ENCODE results near the gene SERPINA6.
"Not testable (repeated sequence)": the region's sequence is repeated elsewhere in the genome, so short reads cannot be mapped to it uniquely, and the experiment has no call there.

The SERPINA6 gene

GRCh38 chr14:94290197-94290596, 32.9 kb downstream of the SERPINA6 start:
- no peaks in the 10 kb centered on the region for H3K36me3 ChIP-seq (ENCODE audit: insufficient read depth, insufficient read length, low read length)
- H3K4me3 ChIP-seq (ENCODE audit: insufficient read length, low read depth) = no peak overlapping the region
- peaks cover 2% of the 10 kb centered on the region for H3K4me1 ChIP-seq (ENCODE audit: insufficient read depth, insufficient read length)
- no peak overlapping the region for H3K9ac ChIP-seq (ENCODE audit: insufficient read length, low read depth)
- H3K9me3 ChIP-seq (ENCODE audit: insufficient read depth, low read length) = no peaks in the 10 kb centered on the region
- TF ChIP-seq YY1 (IDR thresholded peaks at IDR 0.05; ENCODE audit: insufficient read depth, insufficient read length) = no peak
- no peak for TF ChIP-seq ZNF274 (IDR thresholded peaks at IDR 0.05; ENCODE audit: low read depth, low read length)
- TF ChIP-seq SUZ12 (IDR thresholded peaks at IDR 0.05; ENCODE audit: extremely low read depth, insufficient read depth, insufficient read length) = no peak
- DNase-seq (ENCODE audit: low read depth, low spot score) = no peak
- no peaks in the 10 kb centered on the region for H3K27me3 ChIP-seq (ENCODE audit: insufficient read depth, insufficient read length)

GRCh38 chr14:94288610-94289465, 34.3 kb downstream of the SERPINA6 start:
- Histone ChIP-seq H3K36me3 (ENCODE audit: insufficient read depth, insufficient read length, low read length) (no peaks in the 10 kb centered on the region), H3K27me3 (ENCODE audit: insufficient read depth, insufficient read length) (no peaks in the 10 kb centered on the region), H3K4me3 (ENCODE audit: insufficient read length, low read depth) (no peak overlapping the region), H3K9ac (ENCODE audit: insufficient read length, low read depth) (no peak overlapping the region), H3K9me3 (ENCODE audit: insufficient read depth, low read length) (no peaks in the 10 kb centered on the region), H3K4me1 (ENCODE audit: insufficient read depth, insufficient read length) (peaks cover 2% of the 10 kb centered on the region)
- no peak for TF ChIP-seq ZNF274 (IDR thresholded peaks at IDR 0.05; ENCODE audit: low read depth, low read length)
- no peak for TF ChIP-seq SUZ12 (IDR thresholded peaks at IDR 0.05; ENCODE audit: extremely low read depth, insufficient read depth, insufficient read length)
- no peak for TF ChIP-seq YY1 (IDR thresholded peaks at IDR 0.05; ENCODE audit: insufficient read depth, insufficient read length)
- no peak for DNase-seq (ENCODE audit: low read depth, low spot score)

- no peaks in the 10 kb centered on the region for H3K9me3 ChIP-seq (ENCODE audit: insufficient read depth, low read length)
- no peak overlapping the region for H3K4me3 ChIP-seq (ENCODE audit: insufficient read length, low read depth)
- no peaks in the 10 kb centered on the region for H3K27me3 ChIP-seq (ENCODE audit: insufficient read depth, insufficient read length)
- H3K9ac ChIP-seq (ENCODE audit: insufficient read length, low read depth) = no peak overlapping the region
- peaks cover 2% of the 10 kb centered on the region for H3K4me1 ChIP-seq (ENCODE audit: insufficient read depth, insufficient read length)
- H3K36me3 ChIP-seq (ENCODE audit: insufficient read depth, insufficient read length, low read length) = peaks cover 3% of the 10 kb centered on the region
- TF ChIP-seq ZNF274 (IDR thresholded peaks at IDR 0.05; ENCODE audit: low read depth, low read length) (no peak), YY1 (IDR thresholded peaks at IDR 0.05; ENCODE audit: insufficient read depth, insufficient read length) (no peak), SUZ12 (IDR thresholded peaks at IDR 0.05; ENCODE audit: extremely low read depth, insufficient read depth, insufficient read length) (no peak)
- DNase-seq (ENCODE audit: low read depth, low spot score) = no peak
These were observed 38.0 kb downstream of the SERPINA6 start for GRCh38 chr14:94285158-94285557.

- TF ChIP-seq SUZ12 (IDR thresholded peaks at IDR 0.05; ENCODE audit: extremely low read depth, insufficient read depth, insufficient read length) (no peak), ZNF274 (IDR thresholded peaks at IDR 0.05; ENCODE audit: low read depth, low read length) (no peak), YY1 (IDR thresholded peaks at IDR 0.05; ENCODE audit: insufficient read depth, insufficient read length) (no peak)
- no peak for DNase-seq (ENCODE audit: low read depth, low spot score)
- H3K4me1 ChIP-seq (ENCODE audit: insufficient read depth, insufficient read length) = peaks cover 2% of the 10 kb centered on the region
These were observed 38.9 kb downstream of the SERPINA6 start for GRCh38 chr14:94284221-94284620.

GRCh38 chr14:94282991-94283723, 40.0 kb downstream of the SERPINA6 start:
- Histone ChIP-seq H3K9me3 (ENCODE audit: insufficient read depth, low read length) (no peaks in the 10 kb centered on the region), H3K27me3 (ENCODE audit: insufficient read depth, insufficient read length) (no peaks in the 10 kb centered on the region), H3K4me3 (ENCODE audit: insufficient read length, low read depth) (no peak overlapping the region), H3K4me1 (ENCODE audit: insufficient read depth, insufficient read length) (no peaks in the 10 kb centered on the region), H3K36me3 (ENCODE audit: insufficient read depth, insufficient read length, low read length) (peaks cover 3% of the 10 kb centered on the region), H3K9ac (ENCODE audit: insufficient read length, low read depth) (no peak overlapping the region)
- no peak for TF ChIP-seq SUZ12 (IDR thresholded peaks at IDR 0.05; ENCODE audit: extremely low read depth, insufficient read depth, insufficient read length)
- TF ChIP-seq ZNF274 (IDR thresholded peaks at IDR 0.05; ENCODE audit: low read depth, low read length) = no peak
- TF ChIP-seq YY1 (IDR thresholded peaks at IDR 0.05; ENCODE audit: insufficient read depth, insufficient read length) = no peak
- DNase-seq (ENCODE audit: low read depth, low spot score) = no peak

More at GRCh38 chr14:94284221-94284620, 38.9 kb downstream of the SERPINA6 start:
- Histone ChIP-seq H3K27me3 (ENCODE audit: insufficient read depth, insufficient read length) (no peaks in the 10 kb centered on the region), H3K4me3 (ENCODE audit: insufficient read length, low read depth) (no peak overlapping the region), H3K9me3 (ENCODE audit: insufficient read depth, low read length) (no peaks in the 10 kb centered on the region), H3K36me3 (ENCODE audit: insufficient read depth, insufficient read length, low read length) (peaks cover 3% of the 10 kb centered on the region), H3K9ac (ENCODE audit: insufficient read length, low read depth) (no peak overlapping the region)

GRCh38 chr14:94278731-94279130, 44.4 kb downstream of the SERPINA6 start:
- no peak for TF ChIP-seq YY1 (IDR thresholded peaks at IDR 0.05; ENCODE audit: insufficient read depth, insufficient read length)
- TF ChIP-seq SUZ12 (IDR thresholded peaks at IDR 0.05; ENCODE audit: extremely low read depth, insufficient read depth, insufficient read length) = no peak
- no peak for TF ChIP-seq ZNF274 (IDR thresholded peaks at IDR 0.05; ENCODE audit: low read depth, low read length)
- Histone ChIP-seq H3K27me3 (ENCODE audit: insufficient read depth, insufficient read length) (no peaks in the 10 kb centered on the region), H3K9me3 (ENCODE audit: insufficient read depth, low read length) (no peaks in the 10 kb centered on the region), H3K36me3 (ENCODE audit: insufficient read depth, insufficient read length, low read length) (peaks cover 3% of the 10 kb centered on the region), H3K9ac (ENCODE audit: insufficient read length, low read depth) (no peak overlapping the region), H3K4me3 (ENCODE audit: insufficient read length, low read depth) (no peak overlapping the region), H3K4me1 (ENCODE audit: insufficient read depth, insufficient read length) (no peaks in the 10 kb centered on the region)
- DNase-seq (ENCODE audit: low read depth, low spot score) = no peak

GRCh38 chr14:94276898-94277561, 46.1 kb downstream of the SERPINA6 start:
- not testable (repeated sequence) for H3K36me3 ChIP-seq (ENCODE audit: insufficient read depth, insufficient read length, low read length); H3K9ac ChIP-seq (ENCODE audit: insufficient read length, low read depth); H3K27me3 ChIP-seq (ENCODE audit: insufficient read depth, insufficient read length); H3K9me3 ChIP-seq (ENCODE audit: insufficient read depth, low read length); H3K4me1 ChIP-seq (ENCODE audit: insufficient read depth, insufficient read length); H3K4me3 ChIP-seq (ENCODE audit: insufficient read length, low read depth); DNase-seq (ENCODE audit: low read depth, low spot score)

All from NT2/D1 (cell line).